Subcutaneous adipose tissue (tissue), 4 donors: ENCODE measurements around the gene DRAM2. TPM values are rescaled to one million over a fixed set of nuclear protein-coding genes. Genes with fewer than 3 reads are reported as not detected.

ENCODE experiments used
- CTCF ChIP-seq: fragments of 450-650 bp; IDR thresholded peaks from one replicate; pipeline ENCODE4 v1.5.1; 2016; ENCODE audit warnings: low read depth, mild to moderate bottlenecking, control low read depth, antibody characterized with exemption, moderate library complexity
- total RNA-seq, 4 donors: library from RNA; depleted of rRNA; stranded (reverse); fragments of >200 nt; gene quantifications; one replicate each; pipeline ENCODE4 v1.1.0, GENCODE V29; 2016

The DRAM2 gene
- total RNA-seq, 4 donors from 2014 or later: 78.2 to 173 (median 123) TPM

DNA sequence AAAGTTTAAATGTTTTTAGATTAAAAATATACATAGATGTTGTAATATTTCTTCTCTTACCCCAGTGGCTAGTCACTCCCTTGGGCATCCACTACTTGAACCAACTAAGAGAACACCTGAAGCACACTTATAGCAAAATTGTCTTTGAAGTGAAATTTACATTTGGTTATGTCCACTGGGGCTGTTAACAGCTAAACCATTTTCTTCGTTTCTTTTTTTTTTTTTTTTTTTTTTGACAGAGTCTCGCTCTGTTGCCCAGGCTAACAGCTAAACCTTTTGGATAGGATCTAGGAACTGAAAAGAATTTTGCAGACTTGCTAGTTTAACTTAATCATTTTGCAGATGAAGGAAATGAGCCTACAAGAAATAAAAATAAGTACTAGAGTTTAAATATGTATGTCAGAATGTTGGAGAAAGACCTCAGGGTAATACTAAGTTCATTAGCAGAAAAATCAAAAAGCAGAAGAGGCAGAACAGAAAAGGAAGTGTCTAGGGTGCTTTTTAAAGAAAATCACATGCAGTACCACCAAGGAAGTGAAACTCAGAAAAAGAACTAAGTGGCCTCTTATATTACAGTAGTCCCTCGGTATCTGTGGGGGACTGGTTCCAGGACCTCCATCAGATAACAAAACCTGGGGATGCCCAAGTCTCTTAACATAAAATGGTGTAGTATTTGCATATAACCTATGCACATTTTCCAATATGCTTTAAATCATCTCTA is 11.8 kb downstream of the DRAM2 start:
- no peak for TF ChIP-seq CTCF

GRCh38 chr1:111126354-111126753 is 13.5 kb downstream of the DRAM2 start:
- no peak for TF ChIP-seq CTCF

- no peak for TF ChIP-seq CTCF
Measured at GRCh38 chr1:111116496-111116895, 23.4 kb downstream of the DRAM2 start.

DNA sequence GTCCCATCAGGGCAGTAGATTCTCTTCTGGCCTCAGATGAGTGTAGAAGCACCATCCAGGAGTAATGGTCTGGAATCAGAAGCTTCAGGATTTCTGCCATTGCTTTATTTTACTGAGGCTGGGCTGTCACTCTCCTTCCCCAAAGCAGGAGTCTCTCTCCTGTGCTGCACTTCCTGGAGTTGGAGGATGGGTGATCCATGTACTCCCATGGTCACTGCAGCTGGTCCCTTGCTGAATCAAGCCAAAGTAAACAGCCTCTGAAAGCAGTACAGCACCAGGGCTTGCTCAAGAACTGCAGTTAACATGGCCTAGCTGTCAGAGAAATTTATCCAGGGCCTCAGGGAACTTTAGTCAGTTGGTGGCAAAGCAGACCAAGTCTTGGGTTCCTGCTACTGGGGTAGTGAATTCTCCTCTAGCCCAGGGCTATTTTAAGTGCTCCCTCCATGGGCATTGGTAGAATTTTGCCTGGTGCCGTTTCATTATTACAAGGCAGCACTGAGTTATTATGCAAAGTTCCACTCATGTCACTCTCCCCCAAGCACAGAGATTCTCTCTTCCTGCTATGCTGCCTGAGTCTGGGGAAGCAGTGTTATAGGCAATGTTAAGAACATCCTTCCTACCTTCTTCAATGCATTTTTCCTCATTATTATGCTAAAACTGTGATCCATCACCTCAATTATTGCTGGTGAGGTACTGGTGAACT is 29.5 kb downstream of the DRAM2 start:
- no peak for TF ChIP-seq CTCF

DNA sequence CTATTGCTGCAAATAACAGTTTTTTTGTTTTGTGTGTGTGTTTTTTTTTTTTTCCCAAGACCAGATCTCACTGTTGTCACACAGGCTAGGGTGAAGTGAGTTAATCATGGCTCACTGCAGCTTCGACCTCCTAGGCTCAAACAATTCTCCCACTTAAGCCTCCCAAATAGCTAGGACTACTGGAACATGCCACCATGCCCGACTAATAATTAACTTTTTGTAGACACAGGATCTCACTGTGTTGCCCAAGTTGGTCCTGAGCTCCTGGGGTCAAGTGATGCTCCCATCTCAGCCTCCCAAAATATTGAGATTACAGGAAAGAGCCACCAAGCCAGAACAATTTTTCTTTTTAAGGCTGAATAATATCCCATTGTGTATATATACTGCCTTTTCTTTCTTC is 34.9 kb downstream of the DRAM2 start:
- no peak for TF ChIP-seq CTCF

GRCh38 chr1:111101854-111102642 is 37.8 kb downstream of the DRAM2 start:
- no peak for TF ChIP-seq CTCF

DNA sequence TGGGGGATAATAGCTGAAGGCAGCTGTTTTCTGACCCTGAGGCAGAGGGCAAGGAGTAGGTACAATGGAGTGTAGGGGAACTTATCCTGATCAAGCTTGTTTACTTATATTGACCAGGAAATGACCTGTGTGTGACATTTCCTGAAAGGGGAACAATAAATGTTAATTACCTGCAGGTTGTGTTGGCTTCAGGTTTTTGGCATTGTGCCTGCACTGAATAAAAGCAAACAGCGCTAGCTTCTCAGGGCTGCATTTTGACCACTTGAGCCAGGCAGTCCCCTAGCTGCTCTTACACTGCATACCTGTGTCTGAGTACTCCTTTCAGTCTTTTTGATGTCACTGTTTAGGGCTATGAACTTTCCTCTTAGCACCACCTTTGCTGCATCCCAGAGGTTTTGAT is 40.6 kb downstream of the DRAM2 start:
- no peak for TF ChIP-seq CTCF
